HG03575 (cell line): ENCODE data around the gene TRAPPC1.

ENCODE experiments used
- ATAC-seq: cut with Tn5 transposase; IDR thresholded peaks from one replicate; pipeline ENCODE4 v1.9.1; 2021; ENCODE audit not compliant: unreplicated experiment, insufficient number of reproducible peaks, low FRiP score; ENCODE audit errors: extremely low read depth

TRAPPC1 gene

GRCh38 chr17:7944326-7944725 is 12.6 kb upstream of the TRAPPC1 start:
- ATAC-seq: no peak

- no peak for ATAC-seq
Measured at GRCh38 chr17:7943291-7943690, 11.5 kb upstream of the TRAPPC1 start.

GRCh38 chr17:7940743-7941142 is 9.0 kb upstream of the TRAPPC1 start:
- no peak for ATAC-seq

- ATAC-seq: no peak
Measured at GRCh38 chr17:7940034-7940433, 8.3 kb upstream of the TRAPPC1 start.

GRCh38 chr17:7935859-7936258 is 4.1 kb upstream of the TRAPPC1 start:
- ATAC-seq: no peak

GRCh38 chr17:7932949-7933348 is 1.2 kb upstream of the TRAPPC1 start:
- no peak for ATAC-seq

- ATAC-seq: no peak
Measured at GRCh38 chr17:7932483-7932891, 741 bp upstream of the TRAPPC1 start.

- no peak for ATAC-seq
Measured at GRCh38 chr17:7930841-7931631, 710 bp downstream of the TRAPPC1 start.

- ATAC-seq: no peak
Measured at GRCh38 chr17:7929158-7930023, 2.4 kb downstream of the TRAPPC1 start, which contains the start of gene KCNAB3. TSS of gene KCNAB3 (minus strand) at chr17:7929856. CDS start at chr17:7929435, 421 bp downstream.

- ATAC-seq: no peak
Measured at GRCh38 chr17:7927596-7927995, 4.2 kb downstream of the TRAPPC1 start.

- no peak for ATAC-seq
Measured at GRCh38 chr17:7922845-7923628, 8.7 kb downstream of the TRAPPC1 start.

- no peak for ATAC-seq
Measured at GRCh38 chr17:7922269-7922844, 9.4 kb downstream of the TRAPPC1 start.

- no peak for ATAC-seq
Measured at GRCh38 chr17:7916808-7917207, 14.9 kb downstream of the TRAPPC1 start.

GRCh38 chr17:7916385-7916682 is 15.4 kb downstream of the TRAPPC1 start:
- ATAC-seq: no peak

GRCh38 chr17:7915611-7916384 is 15.9 kb downstream of the TRAPPC1 start, which contains the start of gene RNF227:
TSS of gene RNF227 (minus strand) at chr17:7916289. CDS start at chr17:7916195, 94 bp downstream.
- no peak for ATAC-seq

GRCh38 chr17:7915179-7915610 is 16.6 kb downstream of the TRAPPC1 start:
- no peak for ATAC-seq

GRCh38 chr17:7912927-7913524 is 18.7 kb downstream of the TRAPPC1 start:
- no peak for ATAC-seq

GRCh38 chr17:7911116-7911515 is 20.6 kb downstream of the TRAPPC1 start:
- ATAC-seq: no peak
